Naive B cell (primary cell): ENCODE results near the gene IQCH. TPM values are rescaled to one million over a fixed set of nuclear protein-coding genes. Genes with fewer than 3 reads are reported as not detected.
"Not testable (repeated sequence)": the region's sequence is repeated elsewhere in the genome, so short reads cannot be mapped to it uniquely, and the experiment has no call there.

Experiments
- ATAC-seq, 2 donors: fragments of 150-1000 bp; cut with Tn5 transposase; 2 replicates each; pipeline ENCODE4 v1.10.0; 2021; ENCODE audit warnings: low read depth in 2 of 2, mild to moderate bottlenecking in 2 of 2, moderate library complexity in 2 of 2
- DNase-seq: peaks from one replicate; pipeline ENCODE4 v3.0.0; 2022
- H3K27ac Mint-ChIP-seq, 6 donors: one replicate each; pipeline ENCODE4 v1.8.0; 2020 to 2022; ENCODE audit warnings: mild to moderate bottlenecking in 6 of 6, mixed read lengths in 6 of 6, moderate library complexity in 5 of 6, inconsistent platforms in 2 of 6
- H3K27me3 Mint-ChIP-seq, 3 donors: one replicate each; pipeline ENCODE4 v1.8.0; 2021 to 2022; ENCODE audit warnings: mixed read lengths in 3 of 3, mild to moderate bottlenecking in 1 of 3
- H3K36me3 Mint-ChIP-seq, 2 donors: one replicate each; pipeline ENCODE4 v1.8.0; 2020 to 2022; ENCODE audit warnings: mixed read lengths in 2 of 2, inconsistent platforms in 1 of 2, mild to moderate bottlenecking in 1 of 2
- H3K4me1 Mint-ChIP-seq, 3 donors: one replicate each; pipeline ENCODE4 v1.8.0; 2020 to 2022; ENCODE audit warnings: mixed read lengths in 3 of 3, inconsistent platforms in 1 of 3, mild to moderate bottlenecking in 1 of 3, moderate library complexity in 1 of 3
- H3K4me3 Mint-ChIP-seq, 8 donors: one replicate each; pipeline ENCODE4 v1.8.0; 2020 to 2022; ENCODE audit warnings: mild to moderate bottlenecking in 8 of 8, mixed read lengths in 8 of 8, moderate library complexity in 8 of 8, inconsistent platforms in 2 of 8
- H3K9me3 Mint-ChIP-seq, 7 donors: one replicate each; pipeline ENCODE4 v1.8.0; 2020 to 2022; ENCODE audit warnings: mixed read lengths in 7 of 7, mild to moderate bottlenecking in 5 of 7, inconsistent platforms in 2 of 7, moderate library complexity in 1 of 7
- polyA plus RNA-seq, 6 donors: library from polyadenylated mRNA; unstranded; fragments of 300-500 nt; fragmentation: Illumina TruSeq; gene quantifications; one replicate each; pipeline ENCODE4 v1.2.3, GENCODE V29; 2021; ENCODE audit warnings: low read depth in 6 of 6

The IQCH gene
- polyA plus RNA-seq, 6 donors from 2014 or later, result 0.23 to 0.30 TPM; not detected in 4

DNA sequence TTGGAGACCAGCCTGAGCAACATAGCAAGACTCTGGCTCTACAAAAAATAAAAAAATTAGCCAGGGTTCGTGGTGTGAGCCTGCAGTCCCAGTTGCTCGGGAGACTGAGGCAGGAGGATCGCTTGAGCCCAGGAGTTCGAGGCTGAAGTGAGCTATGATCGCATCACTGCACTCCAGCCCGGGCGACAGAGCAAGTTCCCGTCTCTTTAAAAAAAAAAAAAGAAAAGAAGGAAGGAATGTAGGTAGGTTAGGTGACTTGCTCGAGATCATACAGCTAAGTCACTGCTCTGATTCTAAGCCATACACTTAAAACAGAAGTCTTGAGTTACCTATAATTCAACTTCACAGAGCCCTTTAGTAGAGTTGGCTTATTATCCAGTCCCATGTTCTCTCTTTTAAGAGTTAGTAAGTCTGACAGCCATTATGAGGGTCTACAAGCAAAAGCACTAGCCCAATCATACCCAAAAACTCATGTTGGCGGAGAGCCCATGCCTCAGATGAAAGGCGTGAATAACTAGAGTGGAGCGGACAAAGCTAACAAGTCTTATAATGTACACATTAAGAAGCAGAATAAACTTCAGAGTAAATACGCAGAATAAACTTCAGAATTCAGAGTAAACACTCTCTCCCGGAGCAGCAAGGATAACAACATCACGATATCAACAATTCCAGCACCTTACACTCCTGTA, 893 bp upstream of the IQCH start:
- peaks cover 25 to 43% (median 32%) of the 10 kb centered on the region in 3 donors for H3K4me1 Mint-ChIP-seq
- H3K27ac Mint-ChIP-seq, result peak overlapping the region; percentile 64 to 98 (median 94)
- ATAC-seq, result no peak

DNA sequence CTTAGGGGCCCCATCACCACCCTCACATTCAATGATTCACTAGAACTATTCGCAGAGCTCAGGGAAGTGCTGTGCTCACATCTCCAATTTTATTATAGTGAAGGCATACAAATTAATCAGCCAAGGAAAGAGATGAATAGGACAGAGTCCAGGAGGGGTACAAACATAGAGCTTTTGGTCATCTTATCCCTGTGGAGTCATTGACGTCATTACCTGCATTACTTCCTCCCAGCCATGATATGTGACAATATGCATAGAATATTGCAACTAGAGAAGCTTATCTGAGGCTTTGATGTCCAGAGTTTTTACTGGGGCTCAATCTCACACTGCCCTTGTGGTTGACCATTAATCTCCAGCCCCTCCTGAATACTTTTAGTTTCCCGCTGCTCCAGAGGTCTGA, 1.5 kb downstream of the IQCH start:
- Mint-ChIP-seq H3K36me3 (no peaks in the 10 kb centered on the region), H3K4me1 (peaks cover 18 to 33% (median 30%) of the 10 kb centered on the region in 3 donors), H3K27ac (peak overlapping the region in 5 of 6 donors; percentile 26 to 91 (median 76)), H3K9me3 (no peaks in the 10 kb centered on the region), H3K4me3 (peak overlapping the region; percentile 69 to 99 (median 96)), H3K27me3 (no peaks in the 10 kb centered on the region)
- ATAC-seq (no peak), DNase-seq (no peak)

More for the DNA sequence above, 893 bp upstream of the IQCH start:
- Mint-ChIP-seq H3K4me3 (peak overlapping the region; percentile 95 to 99 (median 98)), H3K27me3 (no peaks in the 10 kb centered on the region), H3K36me3 (no peaks in the 10 kb centered on the region), H3K9me3 (no peaks in the 10 kb centered on the region)
- DNase-seq, result no peak

DNA sequence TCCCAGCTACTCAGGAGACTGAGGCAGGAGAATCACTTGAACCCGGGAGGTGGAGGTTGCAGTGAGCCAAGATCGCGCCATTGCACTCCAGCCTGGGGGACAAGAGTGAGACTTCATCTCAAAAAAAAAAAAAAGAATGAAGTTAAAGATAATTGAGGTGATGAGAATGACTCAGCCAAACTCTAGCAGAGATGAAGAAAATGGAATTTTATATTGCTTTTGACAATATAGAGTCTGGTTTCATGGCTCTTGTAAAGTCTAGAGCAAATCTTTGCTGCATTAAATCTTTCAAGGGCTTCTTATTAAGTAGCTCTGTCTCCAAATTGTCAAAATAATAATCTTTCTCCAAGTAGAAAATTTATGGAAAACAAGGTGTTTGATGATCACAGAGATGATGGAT, 3.8 kb downstream of the IQCH start:
- H3K9me3 Mint-ChIP-seq, H3K27me3 Mint-ChIP-seq, DNase-seq, ATAC-seq, H3K36me3 Mint-ChIP-seq, H3K27ac Mint-ChIP-seq, H3K4me3 Mint-ChIP-seq: not testable (repeated sequence)
- peaks cover 8 to 21% (median 20%) of the 10 kb centered on the region in 3 donors for H3K4me1 Mint-ChIP-seq

DNA sequence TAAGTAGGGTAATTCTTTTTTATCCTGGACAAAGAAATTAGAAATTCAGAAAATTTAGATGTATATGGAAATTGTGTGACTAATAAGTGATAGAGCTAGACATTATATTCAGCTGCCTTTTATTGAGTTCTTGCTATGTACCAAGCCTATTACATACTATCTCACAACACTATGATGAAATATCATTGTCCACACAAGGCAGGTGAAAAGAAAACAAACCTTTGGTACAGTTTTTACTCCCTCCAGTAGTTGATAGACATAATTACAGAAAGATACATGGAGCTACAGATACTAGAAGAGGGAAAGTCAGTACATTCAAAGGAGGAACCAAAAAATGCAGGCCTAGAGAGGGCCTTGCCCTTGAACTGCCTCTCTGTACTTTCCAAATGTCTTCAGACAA, 4.8 kb downstream of the IQCH start:
- Mint-ChIP-seq H3K4me1 (peaks cover 5 to 12% (median 11%) of the 10 kb centered on the region in 3 donors), H3K36me3 (no peaks in the 10 kb centered on the region), H3K4me3 (no peak overlapping the region), H3K27me3 (no peaks in the 10 kb centered on the region), H3K9me3 (no peaks in the 10 kb centered on the region), H3K27ac (no peak overlapping the region)
- no peak for DNase-seq
- no peak for ATAC-seq

DNA sequence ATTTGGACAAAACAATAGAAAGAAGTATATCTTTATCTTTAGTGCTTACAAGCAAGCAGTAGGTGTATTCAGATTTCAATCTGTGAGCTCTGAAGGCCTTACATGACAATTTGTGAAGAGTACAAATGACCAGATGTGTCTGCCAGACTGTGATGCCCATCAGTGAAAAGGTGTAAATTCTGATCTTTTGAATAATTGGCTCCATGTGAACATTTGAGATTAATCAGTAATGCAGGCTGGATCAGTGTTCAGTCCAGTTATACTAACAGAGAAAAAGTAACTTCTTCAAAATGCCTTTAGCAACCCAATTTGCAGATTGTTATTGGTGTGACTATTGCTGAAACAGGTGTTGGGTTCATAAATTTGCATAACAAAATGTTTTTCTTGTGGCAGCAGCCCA, 5.2 kb downstream of the IQCH start:
- Mint-ChIP-seq H3K9me3 (no peaks in the 10 kb centered on the region), H3K27ac (no peak overlapping the region), H3K4me3 (no peak overlapping the region), H3K4me1 (peaks cover 3 to 9% (median 7%) of the 10 kb centered on the region in 3 donors), H3K36me3 (no peaks in the 10 kb centered on the region), H3K27me3 (no peaks in the 10 kb centered on the region)
- ATAC-seq (no peak), DNase-seq (no peak)

DNA sequence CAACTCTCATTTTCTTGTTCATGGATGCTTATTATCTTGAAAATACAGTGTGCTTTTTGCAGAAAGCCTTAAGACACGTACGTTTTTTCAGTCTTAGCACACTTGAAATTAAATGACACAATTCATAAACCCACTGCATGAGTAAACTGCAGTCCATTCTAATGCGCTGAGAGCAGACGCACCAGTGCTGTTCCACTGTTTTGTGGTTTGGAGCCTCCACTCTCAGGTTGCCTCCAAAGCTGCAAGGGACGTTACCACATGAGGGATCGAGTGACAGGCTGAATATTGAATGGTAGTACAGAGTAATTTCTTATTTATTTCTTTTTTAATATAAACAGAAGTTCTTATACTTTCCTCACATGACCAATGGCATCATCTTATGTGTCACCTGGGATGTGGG, 12.3 kb downstream of the IQCH start:
- DNase-seq (no peak), ATAC-seq (no peak)
- no peak overlapping the region for H3K4me3 Mint-ChIP-seq
- no peaks in the 10 kb centered on the region for H3K36me3 Mint-ChIP-seq
- no peak overlapping the region for H3K27ac Mint-ChIP-seq
- no peaks in the 10 kb centered on the region for H3K27me3 Mint-ChIP-seq
- no peaks in the 10 kb centered on the region for H3K4me1 Mint-ChIP-seq
- H3K9me3 Mint-ChIP-seq, result peaks cover 0 to 2% (median 0%) of the 10 kb centered on the region in 7 donors

DNA sequence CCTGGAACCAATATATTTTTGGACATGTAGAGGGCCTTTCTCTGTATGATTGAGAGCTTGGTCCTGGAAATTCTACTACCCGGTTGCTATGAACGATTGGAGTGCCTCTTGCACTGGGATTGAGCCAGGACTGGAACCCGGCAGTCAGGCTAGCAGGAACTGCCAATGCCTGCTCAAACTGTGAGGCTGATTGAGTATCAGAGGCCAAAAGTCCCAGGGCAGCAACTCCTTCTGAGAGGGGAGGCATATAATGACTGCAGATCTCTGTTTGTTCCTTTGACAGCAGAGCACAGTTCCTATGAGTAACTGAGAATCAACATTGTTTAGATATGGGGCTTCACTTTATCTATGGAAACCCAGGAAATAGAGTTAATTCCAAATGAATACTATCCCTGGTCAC, 12.9 kb downstream of the IQCH start:
- no peak overlapping the region for H3K4me3 Mint-ChIP-seq
- peaks cover 0 to 8% (median 0%) of the 10 kb centered on the region in 7 donors for H3K9me3 Mint-ChIP-seq
- H3K36me3 Mint-ChIP-seq, result peaks cover 0 to 4% of the 10 kb centered on the region in 2 donors
- H3K4me1 Mint-ChIP-seq, result no peaks in the 10 kb centered on the region
- H3K27me3 Mint-ChIP-seq, result no peaks in the 10 kb centered on the region
- no peak overlapping the region for H3K27ac Mint-ChIP-seq
- no peak for DNase-seq
- no peak for ATAC-seq

DNA sequence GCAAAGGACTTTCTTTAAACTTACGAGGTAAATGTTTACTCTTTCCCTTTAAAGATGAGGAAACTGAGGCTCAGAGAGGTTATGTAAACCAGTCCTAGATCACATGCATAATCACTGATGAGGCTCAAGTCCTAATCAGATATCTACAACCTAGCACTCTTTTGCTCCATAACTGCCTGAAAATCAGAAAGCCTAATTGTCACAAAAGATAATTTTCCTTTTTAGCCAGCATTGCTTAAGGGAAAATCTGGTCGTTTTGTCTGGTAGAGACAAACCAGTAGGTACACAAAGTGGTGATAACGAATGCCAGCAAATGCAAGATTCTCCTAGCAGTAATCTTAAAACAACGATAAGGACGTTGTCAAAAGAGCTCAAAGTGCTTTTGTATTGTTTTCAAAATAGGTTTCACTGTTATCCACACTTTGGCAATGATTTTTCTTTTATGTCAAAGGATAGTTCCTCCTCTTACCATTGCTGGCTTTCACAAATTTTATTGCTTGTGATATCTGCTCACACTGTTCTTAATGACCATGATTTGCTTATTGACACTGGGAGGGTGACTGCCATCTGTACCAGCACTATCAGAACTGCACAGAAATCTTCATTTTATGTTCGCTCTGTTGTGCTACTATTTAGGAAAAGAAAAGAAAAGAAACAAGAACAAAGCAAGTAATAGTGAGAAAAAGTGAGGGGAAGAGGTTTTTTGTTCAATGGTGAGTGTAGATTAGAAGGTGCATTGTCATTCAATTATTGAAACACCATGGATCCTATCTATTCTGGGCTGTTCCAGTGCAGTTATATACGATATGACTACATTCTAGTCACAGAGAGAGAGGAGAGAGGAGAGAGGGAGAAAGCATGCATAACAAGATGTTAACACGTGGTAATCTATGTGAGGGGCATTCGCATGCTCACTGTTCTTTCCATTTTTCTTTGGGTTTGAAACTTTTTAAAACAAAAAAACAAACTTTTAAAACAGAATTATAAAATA, 13.7 kb downstream of the IQCH start:
- no peak overlapping the region for H3K27ac Mint-ChIP-seq

DNA sequence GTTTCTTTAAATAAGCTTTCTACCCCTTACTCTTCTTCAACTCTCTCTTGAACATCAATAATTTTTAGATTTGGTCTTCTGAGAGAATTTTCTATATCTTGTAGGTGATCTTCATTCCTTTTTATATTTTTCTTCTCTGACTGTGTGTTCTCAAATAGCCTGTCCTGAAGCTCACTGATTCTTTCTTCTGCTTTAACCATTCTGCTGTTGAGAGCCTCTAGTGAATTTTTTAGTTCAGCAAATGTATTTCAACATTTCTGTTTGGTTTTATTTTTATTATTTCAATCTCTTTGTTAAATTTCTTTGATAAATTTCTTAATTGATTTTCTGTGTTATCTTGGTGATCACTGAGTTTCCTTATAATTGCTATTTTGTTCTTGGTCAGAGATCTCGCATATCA, 19.6 kb downstream of the IQCH start:
- ATAC-seq, result no peak

More for the DNA sequence above, 13.7 kb downstream of the IQCH start:
- Mint-ChIP-seq H3K4me3 (no peak overlapping the region), H3K36me3 (peaks cover 0 to 8% of the 10 kb centered on the region in 2 donors), H3K9me3 (peaks cover 0 to 11% (median 3%) of the 10 kb centered on the region in 7 donors), H3K27me3 (no peaks in the 10 kb centered on the region), H3K4me1 (no peaks in the 10 kb centered on the region)
- DNase-seq, result no peak
- no peak for ATAC-seq

DNA sequence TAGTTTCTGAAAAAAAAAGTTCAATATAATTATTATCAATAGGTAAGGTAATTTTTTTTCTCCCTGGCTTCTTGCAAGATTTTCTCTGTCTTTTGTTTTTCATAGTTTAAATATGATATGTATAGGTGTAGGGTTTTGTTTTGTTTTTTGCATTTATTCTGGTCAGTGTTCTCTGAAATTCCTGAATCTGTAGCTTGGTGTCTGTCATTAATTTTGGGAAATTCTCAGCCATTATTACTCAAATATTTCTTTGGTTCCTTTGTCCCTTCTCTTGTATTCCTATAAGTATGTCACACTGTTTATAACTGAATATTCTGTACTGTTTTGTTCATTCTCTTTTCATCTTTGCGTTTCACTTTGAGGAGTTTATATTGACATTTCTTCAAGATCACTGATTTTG, 22.1 kb downstream of the IQCH start:
- H3K36me3 Mint-ChIP-seq, result peaks cover 11 to 22% of the 10 kb centered on the region in 2 donors
- no peaks in the 10 kb centered on the region for H3K27me3 Mint-ChIP-seq
- DNase-seq (no peak), ATAC-seq (no peak)
- peaks cover 9 to 31% (median 17%) of the 10 kb centered on the region in 7 donors for H3K9me3 Mint-ChIP-seq
- no peaks in the 10 kb centered on the region for H3K4me1 Mint-ChIP-seq
- H3K27ac Mint-ChIP-seq, result no peak overlapping the region
- no peak overlapping the region for H3K4me3 Mint-ChIP-seq

More for the DNA sequence above, 19.6 kb downstream of the IQCH start:
- H3K27me3 Mint-ChIP-seq, result no peaks in the 10 kb centered on the region
- H3K9me3 Mint-ChIP-seq, result peaks cover 9 to 31% (median 17%) of the 10 kb centered on the region in 7 donors
- DNase-seq, result no peak
- H3K4me3 Mint-ChIP-seq, result no peak overlapping the region
- peaks cover 11 to 22% of the 10 kb centered on the region in 2 donors for H3K36me3 Mint-ChIP-seq
- H3K27ac Mint-ChIP-seq, result no peak overlapping the region
- H3K4me1 Mint-ChIP-seq, result no peaks in the 10 kb centered on the region

DNA sequence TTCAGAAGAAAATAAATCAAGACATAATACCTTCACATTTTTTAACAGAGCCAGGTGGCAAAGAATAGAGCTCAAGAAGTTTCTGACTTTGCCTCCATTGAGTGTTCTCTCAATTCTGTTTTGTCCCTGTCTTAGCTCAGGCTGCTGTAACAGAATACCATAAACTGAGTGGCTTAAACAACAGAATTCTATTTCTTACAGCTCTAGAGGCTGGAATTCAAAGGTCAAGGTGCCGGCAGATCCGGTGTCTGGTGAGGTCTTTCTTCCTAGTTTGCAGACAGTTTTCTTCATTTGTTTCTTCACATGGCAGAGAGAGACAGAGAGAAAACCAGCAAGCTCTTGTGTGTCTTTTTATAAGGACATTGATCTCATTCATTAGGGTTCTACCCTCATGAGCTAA, 25.6 kb downstream of the IQCH start:
- no peaks in the 10 kb centered on the region for H3K36me3 Mint-ChIP-seq
- no peak overlapping the region for H3K4me3 Mint-ChIP-seq
- no peak overlapping the region for H3K27ac Mint-ChIP-seq
- H3K9me3 Mint-ChIP-seq, result peaks cover 0 to 4% (median 0%) of the 10 kb centered on the region in 7 donors
- H3K27me3 Mint-ChIP-seq, result peaks cover 0 to under 1% (median 0%) of the 10 kb centered on the region in 3 donors
- no peaks in the 10 kb centered on the region for H3K4me1 Mint-ChIP-seq
- ATAC-seq, result no peak
- no peak for DNase-seq

DNA sequence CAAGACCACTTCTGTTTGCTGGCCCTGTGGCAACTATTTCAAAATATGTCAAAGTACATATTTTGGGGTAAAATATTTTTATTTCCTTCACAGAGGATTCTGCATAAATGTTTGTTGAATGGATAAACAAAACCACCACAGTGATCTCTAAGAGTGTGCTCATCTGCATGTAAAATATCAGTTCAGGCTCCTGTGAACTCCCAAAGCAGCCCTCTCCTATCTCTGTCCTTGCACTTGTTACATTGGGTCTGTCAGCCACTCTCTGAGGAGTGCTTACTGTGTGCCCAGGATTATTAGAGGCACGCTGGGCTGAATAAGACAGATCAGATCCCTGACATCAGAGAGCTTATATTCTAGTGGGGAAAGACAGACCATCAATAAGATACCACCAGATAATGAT, 27.1 kb downstream of the IQCH start:
- Mint-ChIP-seq H3K36me3 (peaks cover 0 to 4% of the 10 kb centered on the region in 2 donors), H3K4me3 (no peak overlapping the region), H3K27me3 (peaks cover 0 to 5% (median 0%) of the 10 kb centered on the region in 3 donors), H3K27ac (no peak overlapping the region), H3K4me1 (no peaks in the 10 kb centered on the region), H3K9me3 (peaks cover 0 to 11% (median 3%) of the 10 kb centered on the region in 7 donors)
- no peak for ATAC-seq
- DNase-seq, result no peak

DNA sequence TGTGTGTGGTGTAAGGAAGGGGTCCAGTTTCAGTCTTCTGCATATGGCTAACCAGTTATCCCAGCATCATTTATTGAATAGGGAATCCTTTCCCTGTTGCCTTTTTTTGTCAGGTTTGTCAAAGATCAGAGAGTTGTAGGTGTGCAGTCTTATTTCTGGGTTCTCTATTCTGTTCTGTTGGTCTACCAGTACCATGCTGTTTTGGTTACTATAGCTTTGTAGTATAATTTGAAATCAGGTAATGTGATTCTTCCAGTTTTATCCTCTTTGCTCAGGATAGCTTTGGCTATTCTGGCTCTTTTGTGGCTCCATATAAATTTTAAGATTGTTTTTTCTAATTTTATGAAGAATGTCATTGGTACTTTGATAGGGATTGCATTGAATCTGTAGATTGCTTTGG, 31.0 kb downstream of the IQCH start:
- peak overlapping the region in 1 of 6 donors; percentile 34 for H3K27ac Mint-ChIP-seq
- DNase-seq, ATAC-seq: not testable (repeated sequence)

More for the DNA sequence above, 31.0 kb downstream of the IQCH start:
- H3K36me3 Mint-ChIP-seq, H3K4me3 Mint-ChIP-seq, H3K27me3 Mint-ChIP-seq, H3K4me1 Mint-ChIP-seq: not testable (repeated sequence)
- peaks cover 0 to 11% (median 3%) of the 10 kb centered on the region in 7 donors for H3K9me3 Mint-ChIP-seq
